Epithelial cell of proximal tubule (primary cell): ENCODE results near the gene LGR6. TPM values are rescaled to one million over a fixed set of nuclear protein-coding genes. Genes with fewer than 3 reads are reported as not detected.
A peak's percentile ranks its signal among the peaks of the same experiment; 100 is the strongest.

Experiments
- DNase-seq: peaks from one replicate; pipeline ENCODE4 v3.0.0-alpha.2; 2011; ENCODE audit warnings: low read depth
- H3K4me3 ChIP-seq: 2 replicates; pipeline ENCODE4 v1.5.1; 2011; ENCODE audit warnings: low read depth, mild to moderate bottlenecking, low read length
- total RNA-seq: library from RNA; depleted of rRNA; stranded (reverse); fragments of >200 nt; gene quantifications from 2 replicates; pipeline ENCODE4 v1.2.3, GENCODE V29; 2015
- TF ChIP-seq, protein P1 (sequence below): conservative IDR thresholded peaks from 2 replicates; pipeline ENCODE4 v1.5.1; 2012; ENCODE audit warnings: low read depth, mild to moderate bottlenecking, low read length

Gene LGR6
- total RNA-seq, 1 donor from 2014 or later = not detected

DNA sequence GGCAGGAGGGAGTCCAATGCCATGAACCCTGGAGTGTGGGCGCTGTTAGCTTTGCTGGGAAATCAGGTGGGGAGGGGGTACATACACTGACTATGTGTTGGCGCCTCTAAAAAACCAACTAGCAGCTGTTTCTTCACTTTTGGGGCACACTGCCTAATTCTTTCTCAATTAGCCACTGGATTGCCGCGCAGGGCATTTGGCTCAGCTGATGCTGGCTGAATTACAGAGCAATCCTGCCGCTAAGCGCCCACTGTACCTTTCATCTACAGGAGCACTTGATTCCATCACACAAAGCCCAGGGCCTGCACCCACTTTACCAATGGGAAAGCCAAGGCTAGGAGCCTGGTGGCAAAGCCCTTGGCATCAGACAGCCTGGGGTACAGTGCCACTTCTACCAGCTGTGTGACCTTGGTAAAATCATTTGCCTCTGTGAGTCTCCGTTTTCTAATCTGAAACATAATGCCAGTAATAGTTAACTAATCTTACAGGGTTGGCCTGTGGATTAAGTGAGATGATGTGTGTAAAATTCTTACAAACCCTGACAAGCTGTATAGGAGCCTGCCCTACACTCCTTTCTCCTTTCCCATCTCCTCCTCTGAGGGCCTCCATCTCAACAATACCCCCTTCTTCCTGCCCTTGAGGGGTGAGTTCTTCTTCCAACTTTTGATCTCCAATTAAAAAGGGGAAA is 89.1 kb downstream of the LGR6 start:
- H3K4me3 ChIP-seq = no peak overlapping the region
- TF ChIP-seq, protein P1, sequence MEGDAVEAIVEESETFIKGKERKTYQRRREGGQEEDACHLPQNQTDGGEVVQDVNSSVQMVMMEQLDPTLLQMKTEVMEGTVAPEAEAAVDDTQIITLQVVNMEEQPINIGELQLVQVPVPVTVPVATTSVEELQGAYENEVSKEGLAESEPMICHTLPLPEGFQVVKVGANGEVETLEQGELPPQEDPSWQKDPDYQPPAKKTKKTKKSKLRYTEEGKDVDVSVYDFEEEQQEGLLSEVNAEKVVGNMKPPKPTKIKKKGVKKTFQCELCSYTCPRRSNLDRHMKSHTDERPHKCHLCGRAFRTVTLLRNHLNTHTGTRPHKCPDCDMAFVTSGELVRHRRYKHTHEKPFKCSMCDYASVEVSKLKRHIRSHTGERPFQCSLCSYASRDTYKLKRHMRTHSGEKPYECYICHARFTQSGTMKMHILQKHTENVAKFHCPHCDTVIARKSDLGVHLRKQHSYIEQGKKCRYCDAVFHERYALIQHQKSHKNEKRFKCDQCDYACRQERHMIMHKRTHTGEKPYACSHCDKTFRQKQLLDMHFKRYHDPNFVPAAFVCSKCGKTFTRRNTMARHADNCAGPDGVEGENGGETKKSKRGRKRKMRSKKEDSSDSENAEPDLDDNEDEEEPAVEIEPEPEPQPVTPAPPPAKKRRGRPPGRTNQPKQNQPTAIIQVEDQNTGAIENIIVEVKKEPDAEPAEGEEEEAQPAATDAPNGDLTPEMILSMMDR = no peak
- DNase-seq = no peak

DNA sequence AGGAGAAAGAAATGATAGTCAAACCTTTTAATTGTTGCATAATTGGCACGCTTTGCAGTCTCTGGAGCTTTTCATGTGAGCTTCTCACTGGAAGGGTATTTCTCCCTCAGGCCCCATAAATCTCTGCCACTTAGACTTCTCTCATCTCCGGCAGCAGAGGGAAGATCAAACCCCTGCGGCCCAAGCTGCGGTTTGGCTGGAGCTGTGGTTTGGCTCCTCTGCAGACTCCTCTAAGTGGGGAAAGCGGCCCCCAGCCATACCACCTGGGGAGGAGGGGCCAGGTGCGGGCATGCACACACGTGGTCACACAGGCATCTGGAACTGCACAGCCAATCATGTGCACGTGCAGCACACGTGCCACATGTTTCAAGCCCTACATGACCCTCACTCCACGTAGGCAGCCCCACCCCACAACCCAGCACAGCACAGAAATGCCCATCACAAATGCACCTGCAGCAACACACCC is 89.8 kb downstream of the LGR6 start:
- no peak overlapping the region for H3K4me3 ChIP-seq
- no peak for DNase-seq
- TF ChIP-seq, protein P1 = no peak

DNA sequence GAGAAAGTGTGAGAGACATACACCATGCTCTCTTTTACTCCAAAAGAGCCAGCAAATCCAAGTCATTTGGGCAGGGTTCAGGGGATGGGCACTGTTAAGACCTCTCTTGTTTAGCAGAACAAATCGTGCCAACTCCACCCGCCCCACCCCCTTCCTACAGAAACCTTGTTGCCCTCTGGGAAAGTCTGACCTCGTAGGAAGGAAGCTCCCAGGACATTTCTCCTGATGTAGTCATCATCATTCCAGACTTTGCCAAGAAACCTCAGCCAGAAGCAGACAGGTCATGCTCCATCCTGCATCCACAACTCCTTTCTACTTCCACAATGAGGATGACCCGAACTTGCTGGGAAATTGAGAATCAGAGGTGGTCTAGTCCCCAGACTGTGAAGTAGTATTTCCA is 90.4 kb downstream of the LGR6 start:
- H3K4me3 ChIP-seq = no peak overlapping the region
- TF ChIP-seq, protein P1 = no peak
- no peak for DNase-seq

DNA sequence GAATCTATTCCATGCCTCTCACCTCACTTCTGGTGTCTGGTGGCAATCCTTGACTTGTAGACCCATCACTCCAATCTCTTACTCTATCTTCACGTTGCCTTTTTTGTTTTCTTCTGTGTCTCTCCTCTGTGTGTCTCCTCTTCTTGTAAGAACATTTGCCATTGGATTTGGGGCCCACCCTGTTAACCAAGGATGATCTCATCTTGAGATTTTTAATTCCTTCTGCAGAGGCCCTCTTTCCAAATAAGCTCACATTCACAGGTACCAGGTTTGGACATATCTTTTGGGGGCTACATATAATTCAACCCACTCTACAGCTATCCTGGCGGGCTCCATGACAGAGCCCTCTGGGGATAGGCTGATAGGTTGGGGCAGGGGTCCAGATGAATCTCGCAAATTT is 92.3 kb downstream of the LGR6 start:
- H3K4me3 ChIP-seq = no peak overlapping the region
- DNase-seq = no peak
- TF ChIP-seq, protein P1 = no peak

DNA sequence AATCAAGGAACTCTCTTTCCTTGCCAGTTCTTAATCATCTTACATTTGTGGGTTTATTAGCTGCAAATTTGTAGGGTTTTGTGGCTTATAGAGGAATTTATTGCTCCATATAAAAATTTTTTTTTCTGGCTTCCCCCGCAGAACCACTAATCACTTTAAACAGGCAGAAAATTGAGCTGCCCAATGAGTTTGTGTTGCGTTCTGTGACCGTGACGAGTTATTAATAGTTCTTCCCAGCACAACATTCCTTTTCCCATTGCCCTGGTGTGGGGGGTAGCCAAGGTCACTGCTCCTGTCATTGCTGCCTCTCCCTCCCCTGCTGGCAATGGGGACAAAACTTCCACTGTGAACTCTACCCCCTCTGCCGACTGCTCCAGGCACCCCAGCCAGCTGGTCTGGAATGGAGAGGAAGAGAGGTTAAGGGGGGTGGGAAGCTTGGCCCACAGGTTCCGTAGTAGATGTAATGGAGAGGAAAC is 93.1 kb downstream of the LGR6 start:
- DNase-seq = no peak
- no peak overlapping the region for H3K4me3 ChIP-seq
- TF ChIP-seq, protein P1 = peak; percentile 17

DNA sequence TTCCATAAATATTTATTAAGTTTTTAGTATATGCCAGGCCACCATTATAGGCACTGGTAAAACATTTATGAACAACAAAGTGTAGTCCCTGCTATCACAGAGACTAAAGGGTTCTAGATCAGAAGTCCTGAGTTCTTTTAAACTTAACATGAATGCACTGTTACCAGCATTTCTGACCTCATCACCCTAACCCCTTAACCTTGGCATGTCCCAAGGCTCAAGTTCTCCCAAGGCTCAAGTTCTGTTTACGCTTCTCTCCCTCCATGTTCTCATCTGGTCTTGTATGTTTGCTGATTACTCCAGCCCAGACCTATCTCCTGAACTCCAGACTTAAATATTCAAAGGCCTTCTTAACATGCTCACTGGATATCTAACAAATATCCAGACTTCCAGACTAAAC is 93.6 kb downstream of the LGR6 start:
- no peak overlapping the region for H3K4me3 ChIP-seq
- TF ChIP-seq, protein P1 = no peak
- DNase-seq = no peak

DNA sequence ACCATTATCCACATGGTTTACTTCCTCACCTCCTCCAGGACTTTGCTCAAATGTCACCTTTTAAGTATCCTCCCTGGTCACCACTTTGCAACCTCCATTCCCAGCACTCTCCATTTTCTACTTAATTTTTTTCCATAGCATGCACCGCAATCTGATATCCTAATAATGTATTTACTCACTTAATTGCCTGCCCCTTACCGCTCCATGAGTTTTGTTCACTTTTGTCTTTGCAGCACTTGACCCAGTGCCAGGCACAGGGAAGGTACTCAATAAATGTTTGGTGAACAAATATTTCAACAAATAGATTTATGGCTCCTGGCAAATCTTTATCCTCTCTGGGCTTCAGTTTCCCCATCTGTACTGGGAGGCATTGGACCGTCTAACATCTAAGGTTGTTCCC is 94.6 kb downstream of the LGR6 start:
- no peak overlapping the region for H3K4me3 ChIP-seq
- TF ChIP-seq, protein P1 = no peak
- no peak for DNase-seq
